Pancreas (tissue), 10 donors: ENCODE measurements around the gene FALEC. TPM values are rescaled to one million over a fixed set of nuclear protein-coding genes. Genes with fewer than 3 reads are reported as not detected.

ENCODE experiments used
- ATAC-seq, 4 donors: fragments of 200-7000 bp; cut with Tn5 transposase; one replicate each; pipeline versions ENCODE4 v1.8.0 to v1.9.1; 2020; ENCODE audit warnings: mild to moderate bottlenecking in 4 of 4, moderate library complexity in 4 of 4
- DNase-seq, 6 donors: peaks; one replicate each; pipeline ENCODE4 v3.0.0-alpha.2; 2020
- FAIRE-seq: peaks from 2 replicates; lab custom pipeline; 2012; peaks lifted over from hg19 to GRCh38; lab: Jason Lieb, UNC
- H3K27ac ChIP-seq, 4 donors: fragments of 200-600 bp; sonication (generic); 1 replicate in 3 of 4; 2 replicates in 1 of 4; pipeline versions ENCODE4 v1.5.0 to v1.8.0; 2020
- H3K27me3 ChIP-seq, 4 donors: fragments of 200-600 bp; one replicate each; pipeline ENCODE4 v1.8.0; 2021
- H3K36me3 ChIP-seq, 3 donors: fragments of 200-600 bp; sonication (generic) in 1 of 3; one replicate each; pipeline versions ENCODE4 v1.5.0 to v1.8.0; 2020 to 2021
- H3K4me1 ChIP-seq, 3 donors: fragments of 200-600 bp; one replicate each; pipeline ENCODE4 v1.8.0; 2021
- H3K4me3 ChIP-seq, 4 donors: fragments of 200-600 bp; sonication (generic) in 2 of 4; one replicate each; pipeline versions ENCODE4 v1.5.0 to v1.8.0; 2020 to 2021
- H3K9me3 ChIP-seq, 4 donors: fragments of 200-600 bp; one replicate each; pipeline ENCODE4 v1.8.0; 2021
- WGBS, 2 donors: extraction: QIAGEN DNeasy Blood & Tissue Kit; methylation state at CpG; one replicate each; pipeline ENCODE4 v1.1.7; 2013; 5-methylcytosine and 5-hydroxymethylcytosine counted together
- intact Hi-C, 3 donors: fragments of 100-400 bp; cut with DNase I; formaldehyde crosslinking; loops; one replicate each; pipeline versions ENCODE4 v1.11.1 to v1.14.2; 2022
- polyA plus RNA-seq, 2 donors: library from polyadenylated mRNA; stranded (reverse); fragments of 200-250 nt; gene quantifications; one replicate each; pipeline ENCODE4 v1.2.3, GENCODE V29; 2013
- total RNA-seq, 6 donors: library from RNA; stranded (reverse); fragmentation: NEBNext Ultra II Directional in 4 of 6; extraction: Animal tissue kit (Norgen Biotek cat#: 25700) in 4 of 6; gene quantifications; one replicate each; pipeline versions ENCODE4 v1.2.1 to v1.2.4, GENCODE V29; 2021 to 2023
- TF ChIP-seq, protein P1 (sequence below), 4 donors: fragments of 200-600 bp; sonication (generic) in 3 of 4; IDR thresholded peaks; one replicate each; pipeline versions ENCODE4 v1.5.0 to v1.8.0; 2021; ENCODE audit warnings: antibody characterized with exemption in 4 of 4
- donor health status: healthy with polysubstance abuse.
- donor health status: DM: no; HTN: no; CAD: no; lungs with moderate emphysema.
- donor health status: DM: no; HTN: no; CAD: no.
- donor health status: control.
- donor health status: control.
- donor health status: Bipolar disorder and iron deficiency.
- donor health status: DM: yes; HTN: yes; CAD: no.
- donor health status: DM: no; HTN: no; CAD: no.
- donor health status: DM: no; HTN: no; CAD: no.
- donor health status: DM: yes; HTN: yes; CAD: no.

Gene FALEC
- total and polyA plus RNA-seq, 8 donors: not detected

DNA sequence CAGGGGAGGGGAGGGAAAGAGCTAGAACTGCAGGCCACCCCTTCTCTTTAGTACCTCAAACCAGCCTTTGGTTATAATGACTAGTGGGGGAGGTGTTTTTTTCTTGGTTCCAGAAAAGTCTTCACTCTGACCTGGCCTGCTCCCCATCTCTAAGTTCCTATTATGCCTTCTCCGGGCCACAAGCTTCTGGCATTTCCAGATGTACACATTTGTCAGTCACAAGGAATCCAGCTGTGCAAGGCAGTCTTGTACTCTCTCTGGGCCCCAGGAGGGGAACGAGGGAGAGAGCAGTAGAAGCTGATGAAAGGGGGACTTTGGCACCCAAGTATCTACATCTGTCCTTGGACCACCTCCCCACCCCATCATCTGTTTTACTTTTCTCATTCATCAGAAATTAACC, 2.7 kb upstream of the FALEC start:
- 77 to 85% methylated on average over 2 of the region's 2 CpGs for WGBS, 2 donors
- FAIRE-seq: no peak

DNA sequence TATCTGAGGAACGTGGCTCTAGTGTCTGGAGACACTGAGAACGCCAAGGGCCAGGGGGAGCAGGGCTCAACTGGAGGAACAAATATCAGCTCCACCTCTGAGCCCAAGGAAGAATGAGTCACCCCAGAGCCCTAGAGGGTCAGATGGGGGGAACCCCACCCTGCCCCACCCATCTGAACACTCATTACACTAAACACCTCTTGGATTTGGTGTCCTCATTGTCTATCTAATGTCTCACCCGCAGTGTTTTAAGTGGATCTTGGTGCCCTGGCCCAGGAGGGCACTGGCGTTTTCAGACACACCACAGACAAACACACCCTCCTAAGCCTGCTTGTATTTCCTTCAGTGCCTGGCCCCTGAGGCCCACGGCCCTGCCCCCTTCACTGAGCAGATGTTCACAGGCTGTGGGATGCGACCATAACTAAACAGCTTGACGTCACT, 2.2 kb upstream of the FALEC start:
- TF ChIP-seq, protein P1, sequence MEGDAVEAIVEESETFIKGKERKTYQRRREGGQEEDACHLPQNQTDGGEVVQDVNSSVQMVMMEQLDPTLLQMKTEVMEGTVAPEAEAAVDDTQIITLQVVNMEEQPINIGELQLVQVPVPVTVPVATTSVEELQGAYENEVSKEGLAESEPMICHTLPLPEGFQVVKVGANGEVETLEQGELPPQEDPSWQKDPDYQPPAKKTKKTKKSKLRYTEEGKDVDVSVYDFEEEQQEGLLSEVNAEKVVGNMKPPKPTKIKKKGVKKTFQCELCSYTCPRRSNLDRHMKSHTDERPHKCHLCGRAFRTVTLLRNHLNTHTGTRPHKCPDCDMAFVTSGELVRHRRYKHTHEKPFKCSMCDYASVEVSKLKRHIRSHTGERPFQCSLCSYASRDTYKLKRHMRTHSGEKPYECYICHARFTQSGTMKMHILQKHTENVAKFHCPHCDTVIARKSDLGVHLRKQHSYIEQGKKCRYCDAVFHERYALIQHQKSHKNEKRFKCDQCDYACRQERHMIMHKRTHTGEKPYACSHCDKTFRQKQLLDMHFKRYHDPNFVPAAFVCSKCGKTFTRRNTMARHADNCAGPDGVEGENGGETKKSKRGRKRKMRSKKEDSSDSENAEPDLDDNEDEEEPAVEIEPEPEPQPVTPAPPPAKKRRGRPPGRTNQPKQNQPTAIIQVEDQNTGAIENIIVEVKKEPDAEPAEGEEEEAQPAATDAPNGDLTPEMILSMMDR (IDR thresholded peaks at IDR 0.05): no peak
- Histone ChIP-seq H3K27me3 (no peaks in the 10 kb centered on the region), H3K27ac (no peak overlapping the region), H3K4me1 (peaks cover 0 to 7% (median 4%) of the 10 kb centered on the region in 3 donors), H3K9me3 (no peaks in the 10 kb centered on the region), H3K4me3 (no peak overlapping the region), H3K36me3 (no peaks in the 10 kb centered on the region)
- WGBS, 2 donors: 84 to 88% methylated on average over 7 of the region's 7 CpGs
- DNase-seq: peak in 1 of 6 donors; percentile 19
- no peak for ATAC-seq
- intact Hi-C loops: no loop called here
- no peak for FAIRE-seq

More for the DNA sequence above, 2.7 kb upstream of the FALEC start:
- Histone ChIP-seq H3K4me1 (peaks cover 0 to 7% (median 4%) of the 10 kb centered on the region in 3 donors), H3K4me3 (no peak overlapping the region), H3K9me3 (no peaks in the 10 kb centered on the region), H3K27ac (no peak overlapping the region), H3K27me3 (no peaks in the 10 kb centered on the region), H3K36me3 (no peaks in the 10 kb centered on the region)
- TF ChIP-seq, protein P1 (IDR thresholded peaks at IDR 0.05): no peak
- intact Hi-C loops: no loop called here
- DNase-seq (peak in 1 of 6 donors; percentile 10), ATAC-seq (no peak)

DNA sequence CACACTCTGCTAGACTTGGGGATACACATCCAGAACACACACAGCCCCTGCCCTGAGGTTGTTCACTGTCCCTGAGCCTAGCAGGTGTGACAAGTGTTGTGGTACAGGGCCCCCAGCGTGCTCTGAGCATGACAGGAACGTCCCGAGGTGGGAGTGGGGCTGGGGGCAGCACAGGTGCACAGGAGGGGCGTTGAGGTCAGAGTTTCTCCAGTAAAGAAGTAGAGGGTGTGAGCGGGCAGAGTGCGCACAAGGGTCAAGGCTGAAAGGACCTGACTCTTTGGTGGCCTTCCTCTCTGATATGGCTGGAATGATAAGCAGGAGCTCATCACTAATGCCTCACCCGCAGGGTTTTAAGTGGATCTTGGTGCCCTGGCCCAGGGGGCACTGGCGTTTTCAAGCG, 1.3 kb upstream of the FALEC start:
- Histone ChIP-seq H3K4me1 (peaks cover 0 to 7% (median 4%) of the 10 kb centered on the region in 3 donors), H3K27ac (no peak overlapping the region), H3K9me3 (no peaks in the 10 kb centered on the region), H3K36me3 (no peaks in the 10 kb centered on the region), H3K4me3 (no peak overlapping the region), H3K27me3 (no peaks in the 10 kb centered on the region)
- WGBS, 2 donors: 85 to 88% methylated on average over 9 of the region's 9 CpGs
- no peak for FAIRE-seq
- peak in 1 of 6 donors; percentile 45 for DNase-seq
- intact Hi-C loops: no loop called here
- no peak for ATAC-seq
- TF ChIP-seq, protein P1 (IDR thresholded peaks at IDR 0.05): no peak

DNA sequence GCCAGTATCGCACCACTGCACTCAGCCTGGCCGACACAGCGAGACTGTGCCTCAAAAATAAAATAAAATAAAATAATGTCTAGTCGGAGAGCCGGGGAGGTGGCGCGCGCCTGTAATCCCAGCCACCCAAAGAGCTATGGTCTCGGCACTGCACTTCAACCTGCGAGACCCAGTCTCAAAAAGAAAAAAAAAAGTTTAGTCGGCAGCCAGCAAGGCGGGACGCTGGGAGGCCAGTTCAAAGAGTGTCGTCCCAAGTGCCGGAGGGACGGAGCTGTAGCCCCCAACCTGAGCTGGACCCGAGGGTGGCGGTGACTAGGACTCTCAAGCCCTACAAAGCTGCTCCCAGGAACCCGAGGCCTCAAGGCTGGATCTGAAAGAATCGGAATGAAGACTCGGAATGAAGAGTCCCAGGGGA, 632 bp upstream of the FALEC start:
- Histone ChIP-seq H3K27me3 (no peaks in the 10 kb centered on the region), H3K27ac (peak overlapping the region; percentile 49 to 90 (median 71)), H3K4me3 (peak overlapping the region; percentile 33 to 54 (median 46)), H3K36me3 (no peaks in the 10 kb centered on the region), H3K9me3 (no peaks in the 10 kb centered on the region), H3K4me1 (peaks cover 0 to 7% (median 4%) of the 10 kb centered on the region in 3 donors)
- WGBS, 2 donors: 24 to 26% methylated on average over 21 of the region's 21 CpGs
- TF ChIP-seq, protein P1 (IDR thresholded peaks at IDR 0.05): no peak
- ATAC-seq: peak in 3 of 4 donors; percentile 1 to 11 (median 6)
- intact Hi-C loops: no loop called here
- FAIRE-seq: no peak
- no peak for DNase-seq

DNA sequence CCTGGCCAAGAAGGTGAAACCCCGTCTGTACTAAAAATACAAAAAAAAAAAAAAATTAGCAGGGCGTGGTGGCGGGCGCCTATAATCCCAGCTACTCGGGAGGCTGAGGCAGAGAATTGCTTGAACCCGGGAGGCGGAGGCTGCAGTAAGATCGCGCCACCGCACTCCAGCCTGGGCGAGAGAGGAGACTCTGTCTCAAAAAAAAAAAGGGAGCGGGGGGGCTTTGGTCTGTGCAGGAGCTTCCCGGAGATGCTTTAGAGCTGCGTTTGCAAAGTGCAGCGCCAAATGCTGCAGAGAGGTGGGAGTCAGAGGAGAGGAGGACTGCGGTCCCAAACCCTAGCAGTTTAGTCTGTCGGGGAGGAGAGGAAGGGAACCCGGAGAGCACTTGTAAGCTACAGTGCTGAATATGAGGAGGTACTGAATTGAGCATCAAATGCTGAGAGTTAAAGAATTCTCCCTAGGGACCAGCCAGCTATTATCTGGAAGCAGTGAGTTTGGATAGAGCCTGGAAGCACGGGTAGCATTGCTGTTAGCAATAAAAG, 569 bp downstream of the FALEC start:
- 6 to 8% methylated on average over 19 of the region's 19 CpGs for WGBS, 2 donors
- H3K27ac ChIP-seq: peak overlapping the region; percentile 49 to 90 (median 71)
- H3K4me1 ChIP-seq: peaks cover 0 to 7% (median 4%) of the 10 kb centered on the region in 3 donors
- H3K27me3 ChIP-seq: no peaks in the 10 kb centered on the region
- DNase-seq (no peak), FAIRE-seq (no peak), ATAC-seq (peak in 3 of 4 donors; percentile 1 to 15 (median 4))
- TF ChIP-seq, protein P1 (IDR thresholded peaks at IDR 0.05): no peak
- H3K9me3 ChIP-seq: no peaks in the 10 kb centered on the region
- intact Hi-C loops: no loop called here
- no peaks in the 10 kb centered on the region for H3K36me3 ChIP-seq
- H3K4me3 ChIP-seq: peak overlapping the region; percentile 33 to 54 (median 46)
